OCI-LY1 (cell line): Measurements from ENCODE around the gene SLC6A9.

Experiments used
- H2AFZ ChIP-seq: fragments of 200-600 bp; sonication (generic), shearing (Covaris generic); 2 replicates; pipeline ENCODE4 v1.6.0; 2014; ENCODE audit warnings: antibody characterized with exemption, mild to moderate bottlenecking, low read length
- H3F3A ChIP-seq: fragments of 200-600 bp; sonication (generic), shearing (Covaris generic); 2 replicates; pipeline ENCODE4 v1.6.0; 2014; ENCODE audit warnings: mild to moderate bottlenecking, antibody characterized with exemption, low read length, moderate library complexity; ENCODE audit not compliant: insufficient read depth
- H3K27ac ChIP-seq: fragments of 200-600 bp; sonication (generic); 2 replicates; pipeline ENCODE4 v1.5.1; 2014; ENCODE audit warnings: low read length, mixed run types, mild to moderate bottlenecking, low read depth; ENCODE audit not compliant: poor library complexity, severe bottlenecking
- H3K27me3 ChIP-seq: fragments of 200-600 bp; sonication (generic); 2 replicates; pipeline ENCODE4 v1.6.0; 2014; ENCODE audit warnings: antibody characterized with exemption, mild to moderate bottlenecking, low read length, moderate library complexity; ENCODE audit not compliant: insufficient read depth
- H3K36me3 ChIP-seq: fragments of 200-600 bp; sonication (generic); 2 replicates; pipeline ENCODE4 v1.6.1; 2014; ENCODE audit warnings: mild to moderate bottlenecking, antibody characterized with exemption, low read length, moderate library complexity, mixed read lengths; ENCODE audit not compliant: insufficient read depth
- H3K4me1 ChIP-seq: fragments of 200-600 bp; sonication (generic); 2 replicates; pipeline ENCODE4 v1.5.1; 2014; ENCODE audit warnings: mild to moderate bottlenecking, low read length, moderate library complexity; ENCODE audit not compliant: insufficient read depth, severe bottlenecking
- H3K4me2 ChIP-seq: fragments of 200-600 bp; sonication (generic), shearing (Covaris generic); 2 replicates; pipeline ENCODE4 v1.6.1; 2014; ENCODE audit warnings: low read length
- H3K4me3 ChIP-seq: fragments of 200-600 bp; sonication (generic); 2 replicates; pipeline ENCODE4 v1.5.1; 2014; ENCODE audit warnings: low read length, low read depth, mild to moderate bottlenecking, mixed read lengths; ENCODE audit not compliant: poor library complexity, severe bottlenecking
- H3K79me2 ChIP-seq: fragments of 200-600 bp; shearing (Covaris generic); 2 replicates; pipeline ENCODE4 v1.6.1; 2016; ENCODE audit warnings: mixed run types, low read length, mixed read lengths; ENCODE audit not compliant: insufficient read depth
- H3K9ac ChIP-seq: fragments of 200-600 bp; sonication (generic), shearing (Covaris generic); 2 replicates; pipeline ENCODE4 v1.6.1; 2014; ENCODE audit warnings: mild to moderate bottlenecking, low read length, mixed read lengths
- H3K9me2 ChIP-seq: fragments of 200-600 bp; sonication (generic), shearing (Covaris generic); 2 replicates; pipeline ENCODE4 v1.6.1; 2014; ENCODE audit warnings: low read depth, mild to moderate bottlenecking, low read length, mixed read lengths
- H3K9me3 ChIP-seq: fragments of 200-600 bp; shearing (Covaris generic); 2 replicates; pipeline ENCODE4 v1.6.1; 2014; ENCODE audit warnings: low read length, mixed read lengths
- H4K20me1 ChIP-seq: fragments of 200-600 bp; sonication (generic), shearing (Covaris generic); 2 replicates; pipeline ENCODE4 v1.6.0; 2016; ENCODE audit warnings: mild to moderate bottlenecking, low read length; ENCODE audit not compliant: insufficient read depth
- EZH2 ChIP-seq: fragments of 200-600 bp; sonication (generic), shearing (Covaris generic); IDR thresholded peaks from 2 replicates; pipeline ENCODE4 v1.8.0; 2017; ENCODE audit warnings: borderline replicate concordance, mixed run types, mild to moderate bottlenecking, antibody characterized with exemption, low read length, moderate library complexity, mixed read lengths
- TF ChIP-seq, protein P1 (sequence below): fragments of 200-600 bp; sonication (generic), shearing (Covaris generic); IDR thresholded peaks from 2 replicates; pipeline ENCODE4 v1.5.1; 2017; ENCODE audit warnings: mild to moderate bottlenecking, antibody characterized with exemption, low read length, moderate library complexity, mixed read lengths

SLC6A9 gene

DNA sequence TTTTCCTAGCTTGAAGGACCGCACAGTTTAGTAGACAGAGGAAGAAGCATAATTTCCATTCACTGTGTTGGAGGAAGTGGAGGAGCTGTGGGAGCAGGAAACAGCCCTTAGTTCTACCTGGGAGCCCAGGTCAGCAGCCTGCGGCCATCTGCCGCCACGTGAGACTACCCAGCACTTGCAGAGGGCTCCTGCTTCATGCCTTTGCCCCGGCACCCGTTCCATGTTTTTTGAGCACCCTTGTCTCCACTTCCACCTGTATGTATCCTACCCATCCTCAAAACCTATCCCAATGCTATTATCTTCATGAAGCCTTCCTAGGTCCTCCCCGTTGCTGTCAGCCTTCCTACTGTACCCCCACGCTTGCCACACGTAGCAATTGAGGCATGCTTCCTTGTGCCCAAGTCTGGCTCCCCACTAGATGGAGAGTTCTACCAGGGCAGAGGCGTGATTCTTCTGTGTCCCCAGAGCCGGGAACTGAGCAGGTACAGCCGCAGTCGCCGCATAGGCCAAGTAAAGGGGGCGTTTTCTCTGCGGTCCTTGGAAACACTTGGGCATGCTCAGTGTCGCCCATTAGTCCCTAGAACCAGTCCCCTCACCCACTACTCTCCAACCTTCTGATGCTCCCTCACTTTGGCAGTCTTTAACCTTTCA, 1.9 kb downstream of the SLC6A9 start:
- Histone ChIP-seq H3K4me3 (peak overlapping the region; percentile 69), H4K20me1 (no peaks in the 10 kb centered on the region), H3K27ac (no peak overlapping the region), H3K9me3 (no peaks in the 10 kb centered on the region), H3K9ac (peak overlapping the region; percentile 66), H3K4me2 (peak overlapping the region; percentile 99), H3K36me3 (no peaks in the 10 kb centered on the region), H3K9me2 (no peaks in the 10 kb centered on the region), H3K4me1 (peaks cover 35% of the 10 kb centered on the region), H3F3A (no peaks in the 10 kb centered on the region), H2AFZ (peak overlapping the region; percentile 90), H3K27me3 (no peaks in the 10 kb centered on the region), H3K79me2 (no peaks in the 10 kb centered on the region)
- TF ChIP-seq, protein P1, sequence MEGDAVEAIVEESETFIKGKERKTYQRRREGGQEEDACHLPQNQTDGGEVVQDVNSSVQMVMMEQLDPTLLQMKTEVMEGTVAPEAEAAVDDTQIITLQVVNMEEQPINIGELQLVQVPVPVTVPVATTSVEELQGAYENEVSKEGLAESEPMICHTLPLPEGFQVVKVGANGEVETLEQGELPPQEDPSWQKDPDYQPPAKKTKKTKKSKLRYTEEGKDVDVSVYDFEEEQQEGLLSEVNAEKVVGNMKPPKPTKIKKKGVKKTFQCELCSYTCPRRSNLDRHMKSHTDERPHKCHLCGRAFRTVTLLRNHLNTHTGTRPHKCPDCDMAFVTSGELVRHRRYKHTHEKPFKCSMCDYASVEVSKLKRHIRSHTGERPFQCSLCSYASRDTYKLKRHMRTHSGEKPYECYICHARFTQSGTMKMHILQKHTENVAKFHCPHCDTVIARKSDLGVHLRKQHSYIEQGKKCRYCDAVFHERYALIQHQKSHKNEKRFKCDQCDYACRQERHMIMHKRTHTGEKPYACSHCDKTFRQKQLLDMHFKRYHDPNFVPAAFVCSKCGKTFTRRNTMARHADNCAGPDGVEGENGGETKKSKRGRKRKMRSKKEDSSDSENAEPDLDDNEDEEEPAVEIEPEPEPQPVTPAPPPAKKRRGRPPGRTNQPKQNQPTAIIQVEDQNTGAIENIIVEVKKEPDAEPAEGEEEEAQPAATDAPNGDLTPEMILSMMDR = no peak
- TF ChIP-seq EZH2 = no peak

DNA sequence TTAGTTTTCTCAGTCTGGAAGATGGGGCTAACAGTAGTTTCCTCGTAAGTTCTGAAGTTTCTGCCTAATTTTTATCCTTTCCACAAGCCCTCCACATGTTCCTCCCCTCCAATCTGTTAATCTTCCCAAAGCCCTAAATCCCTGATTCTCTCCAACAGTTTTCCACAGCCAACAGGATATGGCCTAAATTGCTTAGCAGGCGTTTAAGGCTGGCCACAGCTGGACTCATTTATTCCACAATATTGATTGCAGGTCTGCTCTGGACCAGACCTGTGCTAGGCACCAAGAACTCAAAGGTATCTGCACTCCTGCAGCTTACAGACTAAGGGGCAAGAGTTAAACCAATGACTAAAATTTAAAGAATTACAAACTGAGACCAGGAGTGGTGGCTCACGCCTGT, 3.9 kb downstream of the SLC6A9 start:
- no peaks in the 10 kb centered on the region for H3K9me3 ChIP-seq
- no peak overlapping the region for H3K9ac ChIP-seq
- H3K9me2 ChIP-seq = no peaks in the 10 kb centered on the region
- TF ChIP-seq EZH2 = no peak
- TF ChIP-seq, protein P1 = no peak
- H2AFZ ChIP-seq = no peak overlapping the region
- no peaks in the 10 kb centered on the region for H3K79me2 ChIP-seq
- no peaks in the 10 kb centered on the region for H3K27me3 ChIP-seq
- no peak overlapping the region for H3K27ac ChIP-seq
- H3F3A ChIP-seq = no peaks in the 10 kb centered on the region
- H3K36me3 ChIP-seq = no peaks in the 10 kb centered on the region
- no peaks in the 10 kb centered on the region for H4K20me1 ChIP-seq
- no peak overlapping the region for H3K4me2 ChIP-seq
- H3K4me3 ChIP-seq = no peak overlapping the region
- peaks cover 35% of the 10 kb centered on the region for H3K4me1 ChIP-seq

DNA sequence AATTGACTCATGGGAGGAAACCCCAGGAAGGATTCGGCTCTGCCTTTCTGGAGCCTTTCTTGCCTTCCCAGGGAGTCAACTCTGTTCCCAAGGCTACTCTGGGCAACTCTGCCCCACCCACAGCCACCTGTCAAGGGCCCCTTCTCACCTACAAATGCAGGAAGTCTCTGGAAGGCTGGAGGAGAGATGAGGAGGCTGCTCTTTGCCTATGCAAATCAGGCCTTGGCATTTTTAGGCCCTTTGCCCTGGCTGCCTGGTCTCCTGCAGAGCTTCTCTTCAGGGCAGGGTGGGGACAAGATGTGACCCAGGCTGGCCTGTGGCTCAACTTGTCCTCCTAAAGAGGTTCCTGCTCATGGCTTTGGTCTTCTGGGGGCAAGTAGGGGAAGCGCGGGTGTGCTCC, 5.4 kb downstream of the SLC6A9 start:
- Histone ChIP-seq H3K27ac (no peak overlapping the region), H3K9ac (no peak overlapping the region; the same call in 1 of the 2 replicates), H4K20me1 (no peaks in the 10 kb centered on the region), H3K4me2 (peak overlapping the region; percentile 55; the same call in 1 of the 2 replicates), H3K4me1 (peaks cover 29% of the 10 kb centered on the region), H3K27me3 (no peaks in the 10 kb centered on the region), H3F3A (no peaks in the 10 kb centered on the region), H3K4me3 (peak overlapping the region; percentile 7), H2AFZ (no peak overlapping the region), H3K79me2 (no peaks in the 10 kb centered on the region), H3K9me2 (no peaks in the 10 kb centered on the region), H3K36me3 (no peaks in the 10 kb centered on the region), H3K9me3 (no peaks in the 10 kb centered on the region)
- no peak for TF ChIP-seq EZH2
- TF ChIP-seq, protein P1 = no peak
